Neutrophil (primary cell): ENCODE results near the gene CDH20.

Source experiments
- H3K27ac ChIP-seq: fragments of 200-600 bp; sonication (generic); 2 replicates; pipeline ENCODE4 v1.5.1; 2016; ENCODE audit warnings: mild to moderate bottlenecking, moderate library complexity
- H3K27me3 ChIP-seq: fragments of 200-600 bp; sonication (generic); 2 replicates; pipeline ENCODE4 v1.6.0; 2016; ENCODE audit warnings: mild to moderate bottlenecking
- H3K36me3 ChIP-seq: fragments of 200-600 bp; sonication (generic); 2 replicates; pipeline ENCODE4 v1.5.1; 2017
- H3K4me1 ChIP-seq, 2 experiments: fragments of 200-600 bp in 1 of 2; sonication (generic) in 1 of 2; 1 replicate in 1 of 2; 2 replicates in 1 of 2; pipeline versions ENCODE4 v1.5.1 to v1.6.1; 2013 to 2016; ENCODE audit warnings: low read depth in 1 of 2, low read length in 1 of 2, mild to moderate bottlenecking in 1 of 2, moderate library complexity in 1 of 2; ENCODE audit not compliant: control insufficient read depth in 1 of 2, insufficient read depth in 1 of 2
- H3K4me3 ChIP-seq, 2 experiments: fragments of 200-600 bp in 1 of 2; sonication (generic) in 1 of 2; 1 replicate in 1 of 2; 2 replicates in 1 of 2; pipeline ENCODE4 v1.5.1; 2013 to 2016; ENCODE audit warnings: low read depth in 1 of 2, low read length in 1 of 2, mild to moderate bottlenecking in 1 of 2, moderate library complexity in 1 of 2
- H3K9me3 ChIP-seq: fragments of 200-600 bp; sonication (generic); 2 replicates; pipeline ENCODE4 v1.5.1; 2016
- TF ChIP-seq, protein P1 (sequence below): fragments of 200-600 bp; sonication (generic); IDR thresholded peaks from 2 replicates; pipeline ENCODE4 v1.5.1; 2016; ENCODE audit warnings: antibody characterized with exemption

Gene CDH20

DNA sequence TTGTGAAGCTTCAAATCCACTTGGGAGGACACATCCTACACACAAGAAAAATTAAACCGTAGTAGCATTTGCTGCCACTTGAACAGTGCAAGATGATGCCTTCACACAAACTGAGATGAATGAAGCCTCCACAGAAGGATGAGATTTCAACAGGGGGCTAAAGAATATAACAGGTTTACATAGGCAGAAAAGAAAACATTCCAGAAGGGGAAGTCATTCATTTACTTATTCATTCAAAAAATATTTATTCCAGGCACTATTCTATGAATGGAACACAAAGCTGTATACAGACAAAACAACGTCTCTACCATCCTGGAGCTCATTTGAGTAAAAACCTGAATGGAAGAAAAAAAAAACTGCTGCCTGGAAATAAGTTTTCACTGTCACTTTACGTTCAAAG is 170.5 kb downstream of the CDH20 start:
- no peaks in the 10 kb centered on the region for H3K4me1 ChIP-seq
- H3K27ac ChIP-seq: no peak overlapping the region
- no peaks in the 10 kb centered on the region for H3K36me3 ChIP-seq
- no peaks in the 10 kb centered on the region for H3K9me3 ChIP-seq
- H3K4me3 ChIP-seq: no peak overlapping the region
- H3K27me3 ChIP-seq: peaks cover 21% of the 10 kb centered on the region
- TF ChIP-seq, protein P1, sequence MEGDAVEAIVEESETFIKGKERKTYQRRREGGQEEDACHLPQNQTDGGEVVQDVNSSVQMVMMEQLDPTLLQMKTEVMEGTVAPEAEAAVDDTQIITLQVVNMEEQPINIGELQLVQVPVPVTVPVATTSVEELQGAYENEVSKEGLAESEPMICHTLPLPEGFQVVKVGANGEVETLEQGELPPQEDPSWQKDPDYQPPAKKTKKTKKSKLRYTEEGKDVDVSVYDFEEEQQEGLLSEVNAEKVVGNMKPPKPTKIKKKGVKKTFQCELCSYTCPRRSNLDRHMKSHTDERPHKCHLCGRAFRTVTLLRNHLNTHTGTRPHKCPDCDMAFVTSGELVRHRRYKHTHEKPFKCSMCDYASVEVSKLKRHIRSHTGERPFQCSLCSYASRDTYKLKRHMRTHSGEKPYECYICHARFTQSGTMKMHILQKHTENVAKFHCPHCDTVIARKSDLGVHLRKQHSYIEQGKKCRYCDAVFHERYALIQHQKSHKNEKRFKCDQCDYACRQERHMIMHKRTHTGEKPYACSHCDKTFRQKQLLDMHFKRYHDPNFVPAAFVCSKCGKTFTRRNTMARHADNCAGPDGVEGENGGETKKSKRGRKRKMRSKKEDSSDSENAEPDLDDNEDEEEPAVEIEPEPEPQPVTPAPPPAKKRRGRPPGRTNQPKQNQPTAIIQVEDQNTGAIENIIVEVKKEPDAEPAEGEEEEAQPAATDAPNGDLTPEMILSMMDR: no peak

DNA sequence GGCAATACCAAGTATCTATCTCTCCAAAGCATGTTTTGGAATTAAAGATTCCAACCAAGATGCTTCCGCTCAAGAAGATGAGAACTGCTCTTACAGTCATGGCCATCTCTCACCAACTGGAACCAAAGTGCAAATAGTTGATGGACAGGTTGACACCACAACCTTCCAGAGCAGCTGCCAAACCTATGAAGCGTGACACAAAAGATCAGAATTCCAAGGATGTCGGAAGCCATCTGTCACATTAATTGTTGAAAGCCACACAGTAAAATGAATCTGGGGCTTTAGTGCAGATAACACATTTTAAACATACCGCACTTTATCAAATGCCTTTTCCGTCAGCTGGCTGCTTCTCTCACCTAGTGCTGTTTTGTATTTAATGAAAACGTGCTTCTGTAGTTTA is 195.7 kb downstream of the CDH20 start:
- Histone ChIP-seq H3K4me1 (no peaks in the 10 kb centered on the region), H3K9me3 (no peaks in the 10 kb centered on the region), H3K27ac (no peak overlapping the region), H3K4me3 (no peak overlapping the region), H3K36me3 (no peaks in the 10 kb centered on the region), H3K27me3 (no peaks in the 10 kb centered on the region)
- TF ChIP-seq, protein P1: no peak

DNA sequence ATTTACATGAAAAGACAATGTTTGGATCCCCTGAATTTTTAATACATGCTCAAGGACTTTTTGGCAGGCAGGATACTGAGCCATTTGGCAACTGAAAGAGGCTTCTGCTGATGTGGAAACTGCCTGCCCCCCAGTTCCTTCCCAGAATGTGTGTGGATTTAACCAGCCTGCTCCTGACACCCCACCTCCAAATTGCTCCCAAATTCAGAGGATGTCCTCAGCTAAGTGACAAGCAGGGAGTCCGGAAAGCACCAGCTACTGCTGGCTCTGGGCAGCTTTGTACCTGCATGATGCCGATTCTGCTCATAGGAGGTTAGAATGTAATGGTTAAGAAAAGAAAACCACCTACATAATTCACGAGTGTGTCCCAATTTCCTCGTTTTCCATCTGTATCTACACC is 197.5 kb downstream of the CDH20 start:
- H3K27ac ChIP-seq: no peak overlapping the region
- no peaks in the 10 kb centered on the region for H3K36me3 ChIP-seq
- H3K4me1 ChIP-seq: no peaks in the 10 kb centered on the region
- TF ChIP-seq, protein P1: no peak
- H3K9me3 ChIP-seq: no peaks in the 10 kb centered on the region
- no peak overlapping the region for H3K4me3 ChIP-seq
- no peaks in the 10 kb centered on the region for H3K27me3 ChIP-seq

DNA sequence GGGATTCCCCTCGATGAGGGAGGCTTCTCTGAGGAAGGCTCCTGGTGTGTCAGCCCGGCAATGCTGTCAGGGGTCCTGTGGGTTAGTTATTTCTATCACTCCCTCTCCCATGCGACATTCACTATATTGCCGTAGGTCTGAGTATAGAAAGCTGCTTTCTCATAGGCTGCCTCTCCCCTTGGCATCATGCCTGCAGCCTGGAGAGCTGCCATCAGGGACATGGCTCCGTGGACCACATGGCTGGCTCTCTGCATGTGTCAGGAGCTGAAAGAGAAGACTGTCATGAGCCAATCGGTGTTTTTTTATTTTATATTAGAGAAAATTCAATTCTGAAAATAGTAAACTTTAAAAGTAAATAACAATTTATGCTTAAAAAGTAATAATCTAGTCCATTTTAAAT is 198.0 kb downstream of the CDH20 start:
- no peaks in the 10 kb centered on the region for H3K4me1 ChIP-seq
- TF ChIP-seq, protein P1: no peak
- H3K4me3 ChIP-seq: no peak overlapping the region
- H3K36me3 ChIP-seq: no peaks in the 10 kb centered on the region
- H3K27me3 ChIP-seq: no peaks in the 10 kb centered on the region
- no peak overlapping the region for H3K27ac ChIP-seq
- no peaks in the 10 kb centered on the region for H3K9me3 ChIP-seq

DNA sequence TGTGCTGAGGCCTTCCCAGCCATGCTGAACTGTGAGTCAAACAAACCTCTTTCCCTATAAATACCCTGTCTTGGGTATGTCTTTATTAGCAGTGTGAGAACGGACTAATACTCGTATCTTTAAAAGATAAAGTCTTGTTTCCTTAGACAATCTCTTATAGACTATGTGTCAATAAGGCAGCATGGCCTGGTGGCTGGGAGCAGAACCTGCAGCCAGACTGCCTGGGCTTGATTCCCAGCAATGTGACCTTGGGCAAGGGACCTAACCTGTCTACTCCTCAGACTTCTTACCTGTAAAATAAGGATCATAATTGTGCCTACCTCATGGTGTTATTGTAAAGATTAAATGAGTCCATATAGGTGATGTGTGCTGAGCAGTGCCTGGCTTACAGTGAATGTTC is 198.7 kb downstream of the CDH20 start:
- Histone ChIP-seq H3K4me1 (no peaks in the 10 kb centered on the region), H3K27ac (no peak overlapping the region), H3K27me3 (no peaks in the 10 kb centered on the region), H3K9me3 (no peaks in the 10 kb centered on the region), H3K4me3 (no peak overlapping the region), H3K36me3 (no peaks in the 10 kb centered on the region)
- TF ChIP-seq, protein P1: no peak

DNA sequence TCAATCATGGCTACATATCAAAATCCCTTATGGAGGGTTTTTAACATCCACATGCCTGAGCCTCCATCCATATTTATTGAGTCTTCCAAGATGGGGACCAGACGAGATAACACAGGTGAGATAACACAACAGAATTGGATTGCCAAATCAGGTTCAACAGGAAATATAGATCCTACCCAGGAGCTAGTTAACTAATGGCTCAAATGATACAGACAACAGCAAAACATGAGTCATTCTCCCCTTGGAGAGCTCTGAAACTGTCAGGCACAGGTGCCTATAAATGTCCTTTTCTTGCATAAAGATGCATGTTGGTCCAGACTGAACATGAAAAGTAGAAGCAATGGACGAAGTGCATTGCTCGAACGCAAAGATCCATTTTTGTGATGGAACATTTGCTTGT is 202.2 kb downstream of the CDH20 start:
- TF ChIP-seq, protein P1: no peak
- no peaks in the 10 kb centered on the region for H3K4me1 ChIP-seq

More for the DNA sequence above, 202.2 kb downstream of the CDH20 start:
- Histone ChIP-seq H3K27ac (no peak overlapping the region), H3K9me3 (no peaks in the 10 kb centered on the region), H3K27me3 (no peaks in the 10 kb centered on the region), H3K36me3 (no peaks in the 10 kb centered on the region), H3K4me3 (no peak overlapping the region)
